CD4-positive, alpha-beta T cell (primary cell): ENCODE results near the gene MED13. TPM values are rescaled to one million over a fixed set of nuclear protein-coding genes. Genes with fewer than 3 reads are reported as not detected.

ENCODE experiments used
- ATAC-seq: fragments of 200-7000 bp; cut with Tn5 transposase; one replicate; pipeline ENCODE4 v1.10.0; 2022; ENCODE audit warnings: mild to moderate bottlenecking; ENCODE audit not compliant: poor library complexity
- CTCF ChIA-PET: fragments of 350-600 bp; sonication (Branson Sonifier 250); formaldehyde crosslinking; loops from one replicate; lab custom pipeline; 2021; ENCODE audit warnings: antibody characterized with exemption, inconsistent platforms; lab: Charles Lee
- POLR2A ChIA-PET: fragments of 350-600 bp; sonication (Branson Sonifier 250); formaldehyde crosslinking; loops from one replicate; lab custom pipeline; 2021; ENCODE audit warnings: antibody characterized with exemption, inconsistent platforms; lab: Charles Lee
- DNase-seq, 14 experiments: peaks; one replicate each; pipeline ENCODE4 v3.0.0-alpha.2; 2013 to 2020; ENCODE audit warnings: mixed read lengths in 2 of 14
- H3K27ac ChIP-seq, 2 donors: one replicate each; pipeline versions ENCODE4 v1.5.1 to v1.7.0; 2013; ENCODE audit warnings: low read length in 2 of 2, low read depth in 1 of 2, mild to moderate bottlenecking in 1 of 2
- H3K27me3 ChIP-seq, 2 experiments: 1 replicate in 1 of 2; 2 replicates in 1 of 2; pipeline versions ENCODE4 v1.6.1 to v1.7.0; 2013; ENCODE audit warnings: low read length in 2 of 2, control low read depth in 1 of 2, mild to moderate bottlenecking in 1 of 2, moderate library complexity in 1 of 2; ENCODE audit not compliant: insufficient read depth in 2 of 2, control insufficient read depth in 1 of 2
- H3K36me3 ChIP-seq: one replicate; pipeline ENCODE4 v1.6.1; 2013; ENCODE audit warnings: low read length, control low read depth; ENCODE audit not compliant: insufficient read depth
- H3K4me1 ChIP-seq: one replicate; pipeline ENCODE4 v1.6.1; 2013; ENCODE audit warnings: low read length, control low read depth; ENCODE audit not compliant: insufficient read depth
- H3K4me3 ChIP-seq: one replicate; pipeline ENCODE4 v1.5.1; 2013; ENCODE audit warnings: mild to moderate bottlenecking, low read length, moderate library complexity
- H3K9me3 ChIP-seq, 2 experiments: 1 replicate in 1 of 2; 2 replicates in 1 of 2; pipeline versions ENCODE4 v1.6.1 to v1.7.0; 2013; ENCODE audit warnings: low read length in 2 of 2, mild to moderate bottlenecking in 2 of 2, control low read depth in 1 of 2, moderate library complexity in 1 of 2; ENCODE audit not compliant: control insufficient read depth in 1 of 2, insufficient read depth in 1 of 2
- H3K27ac Mint-ChIP-seq: one replicate; pipeline ENCODE4 v1.8.0; 2020; ENCODE audit warnings: mixed read lengths
- H3K27me3 Mint-ChIP-seq: one replicate; pipeline ENCODE4 v1.8.0; 2021; ENCODE audit warnings: mixed read lengths
- H3K36me3 Mint-ChIP-seq: one replicate; pipeline ENCODE4 v1.8.0; 2021; ENCODE audit warnings: low read depth, mixed read lengths
- H3K4me1 Mint-ChIP-seq: one replicate; pipeline ENCODE4 v1.8.0; 2021; ENCODE audit warnings: low read depth, mixed read lengths
- H3K4me3 Mint-ChIP-seq: one replicate; pipeline ENCODE4 v1.8.0; 2020; ENCODE audit warnings: mild to moderate bottlenecking, mixed read lengths
- H3K9me3 Mint-ChIP-seq: one replicate; pipeline ENCODE4 v1.8.0; 2020; ENCODE audit warnings: mixed read lengths
- CTCF ChIP-seq: fragments of 200-600 bp; IDR thresholded peaks from one replicate; pipeline ENCODE4 v1.8.0; 2022; ENCODE audit warnings: antibody characterized with exemption, mild to moderate bottlenecking
- intact Hi-C, 2 experiments: fragments of 100-400 bp; cut with DNase I in 1 of 2; cut with micrococcal nuclease in 1 of 2; formaldehyde crosslinking; loops; one replicate each; pipeline versions ENCODE4 v1.15.1 to v1.9.0; 2023 to 2025; cut with DNase I, micrococcal nuclease
- total RNA-seq, 174 experiments: library from RNA in 2 of 174; stranded (reverse) in 2 of 174; gene quantifications; one replicate each; pipeline ENCODE4 v1.2.3 and lab custom pipeline; 2021 to 2026

MED13 gene
- total RNA-seq, 2 experiments from 2014 or later: 75.7 to 85.8 TPM

GRCh38 chr17:62043602-62044001, 21.5 kb downstream of the MED13 start:
- ATAC-seq: no peak
- no peaks in the 10 kb centered on the region for H3K27me3 Mint-ChIP-seq
- POLR2A ChIA-PET: no interaction called here
- intact Hi-C loops: no loop called here
- Histone ChIP-seq H3K27me3 (no peaks in the 10 kb centered on the region), H3K4me3 (no peak overlapping the region), H3K36me3 (peaks cover 63% of the 10 kb centered on the region), H3K4me1 (peaks cover 9% of the 10 kb centered on the region), H3K9me3 (no peaks in the 10 kb centered on the region), H3K27ac (no peak overlapping the region)
- no peak overlapping the region for H3K4me3 Mint-ChIP-seq
- TF ChIP-seq CTCF: no peak
- H3K27ac Mint-ChIP-seq: no peak overlapping the region
- no peaks in the 10 kb centered on the region for H3K9me3 Mint-ChIP-seq
- DNase-seq: no peak
- H3K4me1 Mint-ChIP-seq: peaks cover 70% of the 10 kb centered on the region
- H3K36me3 Mint-ChIP-seq: peaks cover 90% of the 10 kb centered on the region
- CTCF ChIA-PET: no interaction called here

DNA sequence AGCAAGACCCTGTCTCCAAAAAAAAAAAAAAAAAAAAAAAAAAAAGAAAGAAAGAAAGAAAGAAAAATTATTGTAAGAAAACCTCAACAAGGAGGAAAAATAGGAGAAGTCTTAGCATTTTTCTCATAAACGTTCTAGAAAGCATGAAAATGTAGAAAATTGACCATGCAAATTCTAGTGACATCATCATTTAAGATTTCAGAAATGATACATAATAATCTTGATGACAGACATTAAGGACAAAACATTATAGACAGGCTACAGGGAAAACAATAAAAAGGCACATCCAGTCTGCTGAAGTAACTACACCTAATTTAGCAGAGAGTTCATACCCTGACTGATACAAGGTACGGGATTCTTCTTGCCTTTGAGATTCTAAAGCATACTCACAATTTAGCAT, 21.9 kb downstream of the MED13 start:
- intact Hi-C loops: no loop called here

DNA sequence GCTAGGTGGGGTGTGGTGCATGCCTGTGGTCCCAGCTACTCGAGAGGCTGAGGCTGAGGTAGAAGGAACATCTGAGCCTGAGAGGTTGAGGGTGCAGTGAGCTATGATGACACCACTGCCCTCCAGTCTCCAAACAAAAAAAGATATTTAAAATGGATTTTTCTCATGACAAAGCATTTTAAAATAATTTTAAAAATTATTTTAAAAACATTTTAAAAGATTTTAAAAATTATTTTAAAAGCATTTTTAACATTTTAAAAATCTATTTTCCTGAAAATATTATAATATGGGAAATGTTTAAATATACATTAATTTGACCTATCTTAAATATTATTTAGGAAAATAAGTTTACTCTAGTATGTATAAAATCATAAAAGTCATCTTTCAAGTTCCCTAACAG, 26.8 kb downstream of the MED13 start:
- Mint-ChIP-seq H3K4me1 (peaks cover 50% of the 10 kb centered on the region), H3K36me3 (peaks cover 71% of the 10 kb centered on the region), H3K4me3 (no peak overlapping the region), H3K27me3 (no peaks in the 10 kb centered on the region), H3K27ac (no peak overlapping the region), H3K9me3 (no peaks in the 10 kb centered on the region)
- Histone ChIP-seq H3K36me3 (peaks cover 36% of the 10 kb centered on the region), H3K27ac (no peak overlapping the region), H3K27me3 (no peaks in the 10 kb centered on the region), H3K4me1 (peaks cover 12% of the 10 kb centered on the region), H3K9me3 (no peaks in the 10 kb centered on the region), H3K4me3 (no peak overlapping the region)
- DNase-seq (no peak), ATAC-seq (no peak)
- ChIA-PET POLR2A (no interaction called here), CTCF (no interaction called here)
- intact Hi-C loops: no loop called here
- TF ChIP-seq CTCF: no peak

More for the DNA sequence above, 21.9 kb downstream of the MED13 start:
- no peak for DNase-seq
- Mint-ChIP-seq H3K9me3 (no peaks in the 10 kb centered on the region), H3K4me3 (no peak overlapping the region), H3K27me3 (no peaks in the 10 kb centered on the region), H3K27ac (peak overlapping the region; percentile 60), H3K36me3 (peaks cover 87% of the 10 kb centered on the region), H3K4me1 (peaks cover 68% of the 10 kb centered on the region)
- Histone ChIP-seq H3K36me3 (peaks cover 59% of the 10 kb centered on the region), H3K27ac (no peak overlapping the region), H3K4me3 (no peak overlapping the region), H3K27me3 (no peaks in the 10 kb centered on the region), H3K9me3 (no peaks in the 10 kb centered on the region), H3K4me1 (peaks cover 9% of the 10 kb centered on the region)
- no peak for ATAC-seq
- TF ChIP-seq CTCF: no peak
- ChIA-PET CTCF (interaction anchor here (1.0 kb wide), 1 partner anchor 23 kb away, joined by 3 read pairs; no protein-coding TSS in a partner anchor), POLR2A (no interaction called here)
